Prostate gland (tissue), 2 donors: ENCODE measurements around the gene DRICH1.
"Not testable (repeated sequence)": the region's sequence is repeated elsewhere in the genome, so short reads cannot be mapped to it uniquely, and the experiment has no call there.

Experiments
- CTCF ChIP-seq, 4 experiments: fragments of 200-600 bp in 2 of 4; fragments of 450-650 bp in 2 of 4; sonication (generic) in 2 of 4; IDR thresholded peaks; 1 replicate in 3 of 4; 2 replicates in 1 of 4; pipeline ENCODE4 v1.5.1; 2016 to 2019; ENCODE audit warnings: antibody characterized with exemption in 4 of 4, mild to moderate bottlenecking in 2 of 4, moderate library complexity in 2 of 4
- POLR2A ChIP-seq: fragments of 450-650 bp; IDR thresholded peaks from one replicate; pipeline ENCODE4 v1.6.1; 2016; ENCODE audit warnings: antibody characterized with exemption, mild to moderate bottlenecking
- POLR2AphosphoS5 ChIP-seq: sonication (generic); formaldehyde crosslinking; IDR thresholded peaks from one replicate; pipeline ENCODE4 v1.6.1; 2017; ENCODE audit warnings: antibody characterized with exemption

GRCh38 chr22:23660381-23660780, 28.3 kb upstream of the DRICH1 start:
- TF ChIP-seq POLR2A; CTCF (IDR thresholded peaks at IDR 0.05); POLR2AphosphoS5: not testable (repeated sequence)
